ENCODE data around the gene DMBX1. TPM values are rescaled to one million over a fixed set of nuclear protein-coding genes. Genes with fewer than 3 reads are reported as not detected.
A peak's percentile ranks its signal among the peaks of the same experiment; 100 is the strongest.

The DMBX1 gene
- polyA plus RNA-seq, 2 of the 4 experiments (the other 2 are of a cell fraction), result 0.44 to 2.2 TPM

DNA sequence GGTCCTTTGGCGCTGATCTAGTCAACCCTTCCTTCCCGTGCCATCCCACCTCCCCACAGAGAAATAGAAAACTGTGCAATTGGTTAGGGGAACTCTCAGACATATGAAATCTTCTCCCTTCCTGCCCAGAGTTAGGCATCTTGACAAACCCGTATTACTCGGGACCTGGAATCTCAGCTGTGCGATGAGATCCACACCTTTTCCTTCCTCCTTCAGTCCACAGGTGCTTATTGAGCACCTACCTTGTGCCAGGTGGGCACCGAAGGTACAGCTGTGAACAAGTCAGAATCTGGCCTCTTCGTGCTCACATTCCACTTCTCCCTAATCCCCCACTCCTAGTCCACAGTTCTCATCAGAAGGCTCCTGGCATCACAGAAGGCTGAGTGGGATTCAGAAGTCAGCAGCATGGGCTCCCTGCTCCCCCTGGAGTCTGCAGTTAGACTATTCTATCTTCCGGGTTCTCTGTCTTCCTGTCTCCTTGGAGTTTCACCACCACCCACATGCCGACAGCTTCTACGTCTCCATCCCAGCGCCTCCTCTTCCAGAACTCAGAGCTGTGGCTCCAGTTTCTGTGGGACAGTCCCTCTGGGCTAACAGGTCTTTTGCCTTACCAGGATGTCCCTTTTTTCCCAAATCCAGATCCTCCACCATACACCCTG, 38.8 kb downstream of the DMBX1 start:
- Histone ChIP-seq H3K4me1 (peaks cover 24% of the 10 kb centered on the region), H3K4me2 (no peak overlapping the region), H3K4me3 (no peak overlapping the region), H3K9me3 (no peaks in the 10 kb centered on the region), H3K27ac (no peak overlapping the region)
- DNase-seq (ENCODE audit: low read depth in 1 of 2, low spot score in 1 of 2) (no peak), FAIRE-seq (no peak), ATAC-seq (peak in 1 of 2 experiments; percentile 51; a peak in 3 of 6 replicates)
- 51% methylated on average over 11 of the region's 11 CpGs for WGBS (ENCODE audit: missing lambda C conversion rate)
- CTCF ChIA-PET, result interaction anchor here (0.6 to 11.5 kb wide), 26 partner anchors 9 to 189 kb away, joined by 3 to 235 read pairs (median 5); partner anchors contain the start of genes DMBX1 and KNCN
- POLR2A ChIA-PET, result no interaction called here
- TF ChIP-seq RAD21 (conservative IDR thresholded peaks at IDR 0.05 in 1 of 2, IDR thresholded peaks at IDR 0.05 in 1 of 2) (peak in 1 of 2 experiments; percentile 16; a peak in 1 of 5 replicates), ZFP36 (IDR thresholded peaks at IDR 0.05; ENCODE audit: borderline replicate concordance, partially characterized antibody) (no peak), MAFK (IDR thresholded peaks at IDR 0.05; ENCODE audit: partially characterized antibody) (no peak)

DNA sequence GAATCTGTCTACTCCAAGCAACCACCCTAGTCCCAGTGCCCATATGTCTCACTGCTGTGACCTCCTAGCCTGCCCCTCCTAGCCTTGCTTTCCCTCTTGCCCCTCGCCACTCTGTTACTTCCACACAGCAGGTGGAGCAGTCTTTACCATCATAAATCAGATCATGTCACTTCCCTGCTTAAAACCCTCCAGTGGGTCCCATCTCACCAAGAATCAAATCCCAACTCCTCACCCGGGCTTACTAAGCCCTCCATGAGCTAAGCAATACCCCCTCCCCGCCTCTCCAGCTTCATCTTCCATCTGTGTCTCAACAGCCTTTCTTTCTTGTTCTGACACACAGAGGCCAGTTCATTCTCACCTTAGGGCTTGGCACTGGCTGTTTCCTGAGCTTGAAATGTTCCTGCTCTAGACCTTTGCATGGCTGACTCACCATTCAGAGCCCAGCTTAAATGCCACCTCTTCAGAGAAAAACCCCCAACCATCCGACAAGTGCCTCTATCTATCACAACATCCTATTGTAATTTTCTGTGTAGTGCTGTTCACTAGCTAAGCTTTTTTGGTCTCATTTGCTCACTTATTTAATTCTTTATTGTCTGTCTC, 39.5 kb downstream of the DMBX1 start:
- POLR2A ChIA-PET, result no interaction called here
- Histone ChIP-seq H3K27ac (no peak overlapping the region), H3K4me3 (no peak overlapping the region), H3K4me1 (peaks cover 17% of the 10 kb centered on the region), H3K9me3 (no peaks in the 10 kb centered on the region), H3K4me2 (no peak overlapping the region)
- no peak for ATAC-seq
- TF ChIP-seq POLR2AphosphoS2 (conservative IDR thresholded peaks at IDR 0.05; ENCODE audit: low read length) (no peak), EHMT2 (IDR thresholded peaks at IDR 0.05; ENCODE audit: low read depth) (no peak), KDM1A (IDR thresholded peaks at IDR 0.05; ENCODE audit: low read depth) (no peak), JUNB (IDR thresholded peaks at IDR 0.05) (no peak), CBX8 (IDR thresholded peaks at IDR 0.05) (no peak), RAD21 (conservative IDR thresholded peaks at IDR 0.05 in 1 of 2, IDR thresholded peaks at IDR 0.05 in 1 of 2) (no peak), MAZ (IDR thresholded peaks at IDR 0.05; ENCODE audit: borderline replicate concordance, low read depth, low read length) (no peak), ZNF302 (CRISPR knock-in tag; IDR thresholded peaks at IDR 0.05) (no peak), CHD2 (IDR thresholded peaks at IDR 0.05; ENCODE audit: low read length, partially characterized antibody) (no peak), BHLHE40 (IDR thresholded peaks at IDR 0.05; ENCODE audit: low read depth, low read length) (no peak)
- TF ChIP-seq, protein P1, sequence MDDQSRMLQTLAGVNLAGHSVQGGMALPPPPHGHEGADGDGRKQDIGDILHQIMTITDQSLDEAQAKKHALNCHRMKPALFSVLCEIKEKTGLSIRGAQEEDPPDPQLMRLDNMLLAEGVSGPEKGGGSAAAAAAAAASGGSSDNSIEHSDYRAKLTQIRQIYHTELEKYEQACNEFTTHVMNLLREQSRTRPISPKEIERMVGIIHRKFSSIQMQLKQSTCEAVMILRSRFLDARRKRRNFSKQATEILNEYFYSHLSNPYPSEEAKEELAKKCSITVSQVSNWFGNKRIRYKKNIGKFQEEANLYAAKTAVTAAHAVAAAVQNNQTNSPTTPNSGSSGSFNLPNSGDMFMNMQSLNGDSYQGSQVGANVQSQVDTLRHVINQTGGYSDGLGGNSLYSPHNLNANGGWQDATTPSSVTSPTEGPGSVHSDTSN (IDR thresholded peaks at IDR 0.05), result no peak
- TF ChIP-seq, protein P2, sequence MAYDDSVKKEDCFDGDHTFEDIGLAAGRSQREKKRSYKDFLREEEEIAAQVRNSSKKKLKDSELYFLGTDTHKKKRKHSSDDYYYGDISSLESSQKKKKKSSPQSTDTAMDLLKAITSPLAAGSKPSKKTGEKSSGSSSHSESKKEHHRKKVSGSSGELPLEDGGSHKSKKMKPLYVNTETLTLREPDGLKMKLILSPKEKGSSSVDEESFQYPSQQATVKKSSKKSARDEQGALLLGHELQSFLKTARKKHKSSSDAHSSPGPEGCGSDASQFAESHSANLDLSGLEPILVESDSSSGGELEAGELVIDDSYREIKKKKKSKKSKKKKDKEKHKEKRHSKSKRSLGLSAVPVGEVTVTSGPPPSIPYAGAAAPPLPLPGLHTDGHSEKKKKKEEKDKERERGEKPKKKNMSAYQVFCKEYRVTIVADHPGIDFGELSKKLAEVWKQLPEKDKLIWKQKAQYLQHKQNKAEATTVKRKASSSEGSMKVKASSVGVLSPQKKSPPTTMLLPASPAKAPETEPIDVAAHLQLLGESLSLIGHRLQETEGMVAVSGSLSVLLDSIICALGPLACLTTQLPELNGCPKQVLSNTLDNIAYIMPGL (CRISPR knock-in tag; IDR thresholded peaks at IDR 0.05; ENCODE audit: borderline replicate concordance), result no peak
- CTCF ChIA-PET, result interaction anchor here (0.6 to 11.5 kb wide), 18 partner anchors 10 to 122 kb away, joined by 3 to 235 read pairs (median 10); partner anchors contain the start of genes DMBX1 and KNCN
- WGBS (ENCODE audit: missing lambda C conversion rate), result 33% methylated on average over 4 of the region's 4 CpGs
- DNase-seq (ENCODE audit: low read depth in 1 of 2, low spot score in 1 of 2), result no peak
- FAIRE-seq, result no peak

DNA sequence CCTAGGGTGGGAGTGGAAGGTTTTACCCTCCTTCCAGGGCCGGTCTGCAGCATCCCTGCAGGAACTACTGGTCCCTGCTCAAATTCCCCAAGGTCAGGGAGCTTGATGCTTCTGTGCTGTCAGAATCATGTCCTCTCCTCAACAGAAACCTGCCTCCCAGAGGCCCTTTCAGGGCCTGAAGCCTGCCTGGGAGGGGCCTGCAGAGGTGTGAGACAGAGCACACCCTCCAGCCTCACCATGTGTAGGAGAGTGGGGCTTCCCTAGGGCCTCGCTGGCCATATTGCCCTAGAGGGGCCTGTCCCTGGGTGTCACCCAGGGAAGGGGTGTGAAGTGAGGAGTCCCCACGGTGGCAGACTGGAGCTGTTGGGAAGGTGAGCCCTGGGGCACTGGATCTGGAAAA, 40.7 kb downstream of the DMBX1 start:
- H3K9me3 ChIP-seq, result no peaks in the 10 kb centered on the region
- no peak overlapping the region for H3K4me2 ChIP-seq
- no peak overlapping the region for H3K4me3 ChIP-seq
- FAIRE-seq (no peak), DNase-seq (ENCODE audit: low read depth in 1 of 2, low spot score in 1 of 2) (no peak), ATAC-seq (no peak)
- H3K4me1 ChIP-seq, result peaks cover 15% of the 10 kb centered on the region
- ChIA-PET POLR2A (no interaction called here), CTCF (interaction anchor here (1.1 to 11.5 kb wide), 10 partner anchors 10 to 195 kb away, joined by 3 to 235 read pairs (median 55); partner anchors contain the start of genes DMBX1 and KNCN)
- no CpG with 5 or more reads among the region's 3 CpGs for WGBS (ENCODE audit: missing lambda C conversion rate)
- H3K27ac ChIP-seq, result no peak overlapping the region
- TF ChIP-seq JUN (IDR thresholded peaks at IDR 0.05) (no peak), HOXB13 (CRISPR knock-in tag; IDR thresholded peaks at IDR 0.05; ENCODE audit: low read depth) (no peak), CBX2 (IDR thresholded peaks at IDR 0.05; ENCODE audit: borderline replicate concordance, low read depth) (no peak), POLR2AphosphoS2 (conservative IDR thresholded peaks at IDR 0.05; ENCODE audit: low read length) (no peak), RAD21 (conservative IDR thresholded peaks at IDR 0.05 in 1 of 2, IDR thresholded peaks at IDR 0.05 in 1 of 2) (no peak), GATA3 (IDR thresholded peaks at IDR 0.05; ENCODE audit: borderline replicate concordance) (no peak), ZNF302 (CRISPR knock-in tag; IDR thresholded peaks at IDR 0.05) (no peak), EHF (CRISPR knock-in tag; IDR thresholded peaks at IDR 0.05) (no peak), JUNB (IDR thresholded peaks at IDR 0.05) (no peak), FOSB (CRISPR knock-in tag; IDR thresholded peaks at IDR 0.05) (no peak), SREBF2 (IDR thresholded peaks at IDR 0.05) (no peak), RARB (CRISPR knock-in tag; IDR thresholded peaks at IDR 0.05) (no peak), EHMT2 (IDR thresholded peaks at IDR 0.05; ENCODE audit: low read depth) (no peak)
- TF ChIP-seq, protein P3, sequence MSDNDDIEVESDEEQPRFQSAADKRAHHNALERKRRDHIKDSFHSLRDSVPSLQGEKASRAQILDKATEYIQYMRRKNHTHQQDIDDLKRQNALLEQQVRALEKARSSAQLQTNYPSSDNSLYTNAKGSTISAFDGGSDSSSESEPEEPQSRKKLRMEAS (IDR thresholded peaks at IDR 0.05), result no peak
- TF ChIP-seq, protein P4, sequence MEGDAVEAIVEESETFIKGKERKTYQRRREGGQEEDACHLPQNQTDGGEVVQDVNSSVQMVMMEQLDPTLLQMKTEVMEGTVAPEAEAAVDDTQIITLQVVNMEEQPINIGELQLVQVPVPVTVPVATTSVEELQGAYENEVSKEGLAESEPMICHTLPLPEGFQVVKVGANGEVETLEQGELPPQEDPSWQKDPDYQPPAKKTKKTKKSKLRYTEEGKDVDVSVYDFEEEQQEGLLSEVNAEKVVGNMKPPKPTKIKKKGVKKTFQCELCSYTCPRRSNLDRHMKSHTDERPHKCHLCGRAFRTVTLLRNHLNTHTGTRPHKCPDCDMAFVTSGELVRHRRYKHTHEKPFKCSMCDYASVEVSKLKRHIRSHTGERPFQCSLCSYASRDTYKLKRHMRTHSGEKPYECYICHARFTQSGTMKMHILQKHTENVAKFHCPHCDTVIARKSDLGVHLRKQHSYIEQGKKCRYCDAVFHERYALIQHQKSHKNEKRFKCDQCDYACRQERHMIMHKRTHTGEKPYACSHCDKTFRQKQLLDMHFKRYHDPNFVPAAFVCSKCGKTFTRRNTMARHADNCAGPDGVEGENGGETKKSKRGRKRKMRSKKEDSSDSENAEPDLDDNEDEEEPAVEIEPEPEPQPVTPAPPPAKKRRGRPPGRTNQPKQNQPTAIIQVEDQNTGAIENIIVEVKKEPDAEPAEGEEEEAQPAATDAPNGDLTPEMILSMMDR (IDR thresholded peaks at IDR 0.05), result no peak
- TF ChIP-seq, protein P1 (IDR thresholded peaks at IDR 0.05), result no peak

All from A549 (cell line).